ENCODE results near the gene HLA-DOB. TPM values are rescaled to one million over a fixed set of nuclear protein-coding genes. Genes with fewer than 3 reads are reported as not detected.
"Not testable (repeated sequence)": the region's sequence is repeated elsewhere in the genome, so short reads cannot be mapped to it uniquely, and the experiment has no call there.

The HLA-DOB gene
- total RNA-seq, 1 donor from 2014 or later, result not detected

- DNase-seq (ENCODE audit: low read depth), result no peak
- no peaks in the 10 kb centered on the region for H3K36me3 ChIP-seq (ENCODE audit: control insufficient read depth, insufficient read depth, low read length)
- peaks cover 3% of the 10 kb centered on the region for H3K27me3 ChIP-seq (ENCODE audit: control insufficient read depth, insufficient read depth, low read length)
- TF ChIP-seq CTCF (IDR thresholded peaks at IDR 0.05; ENCODE audit: insufficient read depth, low read length, poor library complexity, severe bottlenecking), result no peak
- no peak overlapping the region for H3K4me3 ChIP-seq (ENCODE audit: low read depth, low read length)
Measured at GRCh38 chr6:32815996-32816395, 806 bp downstream of the HLA-DOB start.

- H3K4me3 ChIP-seq (ENCODE audit: low read depth, low read length), result no peak overlapping the region
Measured at GRCh38 chr6:32815115-32815514, 1.7 kb downstream of the HLA-DOB start.

GRCh38 chr6:32814145-32814544 is 2.7 kb downstream of the HLA-DOB start:
- DNase-seq (ENCODE audit: low read depth), result no peak
- TF ChIP-seq CTCF (IDR thresholded peaks at IDR 0.05; ENCODE audit: insufficient read depth, low read length, poor library complexity, severe bottlenecking), result no peak
- Histone ChIP-seq H3K4me3 (ENCODE audit: low read depth, low read length) (no peak overlapping the region), H3K27me3 (ENCODE audit: control insufficient read depth, insufficient read depth, low read length) (peaks cover 3% of the 10 kb centered on the region), H3K36me3 (ENCODE audit: control insufficient read depth, insufficient read depth, low read length) (no peaks in the 10 kb centered on the region)

More at GRCh38 chr6:32815115-32815514, 1.7 kb downstream of the HLA-DOB start:
- H3K27me3 ChIP-seq (ENCODE audit: control insufficient read depth, insufficient read depth, low read length), result peaks cover 3% of the 10 kb centered on the region
- no peaks in the 10 kb centered on the region for H3K36me3 ChIP-seq (ENCODE audit: control insufficient read depth, insufficient read depth, low read length)
- TF ChIP-seq CTCF (IDR thresholded peaks at IDR 0.05; ENCODE audit: insufficient read depth, low read length, poor library complexity, severe bottlenecking), result no peak
- no peak for DNase-seq (ENCODE audit: low read depth)

- Histone ChIP-seq H3K27me3 (ENCODE audit: control insufficient read depth, insufficient read depth, low read length) (peaks cover 3% of the 10 kb centered on the region), H3K4me3 (ENCODE audit: low read depth, low read length) (no peak overlapping the region), H3K36me3 (ENCODE audit: control insufficient read depth, insufficient read depth, low read length) (no peaks in the 10 kb centered on the region)
- no peak for TF ChIP-seq CTCF (IDR thresholded peaks at IDR 0.05; ENCODE audit: insufficient read depth, low read length, poor library complexity, severe bottlenecking)
- DNase-seq (ENCODE audit: low read depth), result no peak
Measured at GRCh38 chr6:32809171-32809570, 7.6 kb downstream of the HLA-DOB start.

GRCh38 chr6:32807020-32807580 is 9.7 kb downstream of the HLA-DOB start:
- no peaks in the 10 kb centered on the region for H3K36me3 ChIP-seq (ENCODE audit: control insufficient read depth, insufficient read depth, low read length)
- no peak for DNase-seq (ENCODE audit: low read depth)
- H3K4me3 ChIP-seq (ENCODE audit: low read depth, low read length), result no peak overlapping the region
- no peaks in the 10 kb centered on the region for H3K27me3 ChIP-seq (ENCODE audit: control insufficient read depth, insufficient read depth, low read length)
- no peak for TF ChIP-seq CTCF (IDR thresholded peaks at IDR 0.05; ENCODE audit: insufficient read depth, low read length, poor library complexity, severe bottlenecking)

GRCh38 chr6:32805404-32805803 is 11.4 kb downstream of the HLA-DOB start:
- H3K4me3 ChIP-seq (ENCODE audit: low read depth, low read length); DNase-seq (ENCODE audit: low read depth); H3K36me3 ChIP-seq (ENCODE audit: control insufficient read depth, insufficient read depth, low read length); H3K27me3 ChIP-seq (ENCODE audit: control insufficient read depth, insufficient read depth, low read length): not testable (repeated sequence)

Measured in kidney epithelial cell (primary cell).